GM18907 (cell line): ENCODE results near the gene SGK2.

Experiments
- ATAC-seq: cut with Tn5 transposase; IDR thresholded peaks from one replicate; pipeline ENCODE4 v1.9.1; 2021; ENCODE audit warnings: mild to moderate bottlenecking, moderate library complexity; ENCODE audit not compliant: unreplicated experiment

The SGK2 gene

GRCh38 chr20:43558412-43559146 is at the start of gene SGK2:
SGK2 (plus strand) TSS chr20:43559027; CDS start chr20:43566496, 7,469 bp downstream.
- ATAC-seq: no peak

GRCh38 chr20:43511879-43512278 is 46.9 kb upstream of the SGK2 start:
- no peak for ATAC-seq

DNA sequence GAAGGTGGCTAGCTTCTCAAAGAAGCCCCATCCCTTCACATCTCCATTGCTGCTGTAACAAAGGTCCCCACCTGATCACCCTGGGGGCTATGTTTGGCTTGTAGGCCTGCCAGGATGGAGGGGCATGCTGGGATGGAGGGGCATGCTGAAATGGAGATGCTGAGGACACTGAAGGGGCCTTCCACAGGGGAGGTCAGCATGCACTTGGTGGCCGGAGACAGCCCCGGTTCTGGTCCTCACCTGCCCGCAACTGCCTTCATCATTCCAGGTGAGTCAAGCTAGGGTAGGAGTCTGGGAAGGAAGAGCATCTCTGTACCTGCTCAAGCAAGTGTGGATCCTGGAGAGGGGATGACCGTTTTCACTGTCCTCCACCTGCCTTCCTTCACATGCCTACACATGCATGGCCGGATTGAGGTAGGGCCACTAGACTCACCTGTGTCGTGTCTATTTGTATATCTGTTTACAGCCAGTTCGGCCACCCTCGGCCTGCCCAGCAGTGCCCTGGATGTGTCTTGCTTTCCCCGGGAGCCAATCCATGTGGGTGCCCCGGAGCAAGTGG is 45.4 kb upstream of the SGK2 start:
- ATAC-seq: peak; percentile 10

DNA sequence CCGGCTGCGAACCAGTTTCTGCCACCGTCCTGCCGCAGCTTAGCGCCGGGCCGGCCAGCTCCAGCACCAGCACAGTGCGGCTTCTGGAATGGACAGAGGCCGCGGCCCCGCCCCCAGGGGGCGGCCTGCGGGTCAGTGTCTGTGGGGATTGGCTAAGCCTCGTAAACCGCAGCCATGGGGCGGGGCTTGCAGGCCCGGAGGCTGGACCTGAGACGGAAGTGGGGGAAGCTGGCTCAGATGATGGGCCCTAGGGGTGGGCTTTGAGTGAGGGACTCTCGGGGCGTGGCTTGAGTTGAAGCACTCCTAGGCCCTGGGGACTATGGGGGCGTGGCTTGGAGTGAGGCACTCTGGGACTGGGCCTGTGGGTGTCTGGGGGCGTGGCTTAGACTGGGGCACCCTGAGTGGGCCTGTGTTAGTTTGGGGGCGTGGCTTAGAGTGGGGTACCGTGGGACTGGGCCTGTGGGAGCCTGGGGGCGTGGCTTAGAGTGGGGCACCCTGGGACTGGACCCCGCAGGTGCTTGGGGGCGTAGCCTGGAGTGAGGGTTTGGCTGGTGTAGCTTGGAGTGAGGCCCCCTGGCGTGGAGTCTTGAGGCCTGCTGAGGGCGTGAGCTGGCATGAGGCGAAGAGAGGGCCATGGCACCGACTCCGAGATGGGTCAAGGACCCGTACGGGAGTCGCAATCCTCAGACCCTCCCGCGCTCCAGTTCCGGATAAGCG is 44.7 kb upstream of the SGK2 start:
- peak; percentile 84 for ATAC-seq

GRCh38 chr20:43514648-43514999 is 44.2 kb upstream of the SGK2 start:
- peak; percentile 20 for ATAC-seq

DNA sequence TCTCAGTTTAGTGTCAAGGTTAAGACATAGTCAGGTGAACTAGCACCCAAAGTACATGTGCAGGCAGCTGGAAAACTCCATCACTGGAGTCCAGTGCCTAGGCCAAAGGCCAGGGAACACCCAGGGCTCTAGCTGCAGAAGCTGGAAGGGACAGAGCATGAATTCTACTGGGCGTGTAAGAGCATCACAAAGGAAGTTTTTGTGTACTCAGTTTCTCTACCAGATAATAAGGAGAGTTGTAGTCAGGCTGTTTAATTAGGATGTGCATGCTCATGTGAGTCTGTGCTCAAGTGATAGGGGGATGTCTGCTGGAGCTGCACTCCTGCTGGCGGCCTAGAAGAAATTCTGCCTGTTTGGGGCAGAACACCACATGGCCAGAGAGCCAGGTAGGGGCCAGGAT is 43.2 kb upstream of the SGK2 start:
- no peak for ATAC-seq

- ATAC-seq: no peak
Observed at GRCh38 chr20:43516251-43516824, 42.5 kb upstream of the SGK2 start.

GRCh38 chr20:43520074-43520630 is 38.7 kb upstream of the SGK2 start:
- no peak for ATAC-seq

DNA sequence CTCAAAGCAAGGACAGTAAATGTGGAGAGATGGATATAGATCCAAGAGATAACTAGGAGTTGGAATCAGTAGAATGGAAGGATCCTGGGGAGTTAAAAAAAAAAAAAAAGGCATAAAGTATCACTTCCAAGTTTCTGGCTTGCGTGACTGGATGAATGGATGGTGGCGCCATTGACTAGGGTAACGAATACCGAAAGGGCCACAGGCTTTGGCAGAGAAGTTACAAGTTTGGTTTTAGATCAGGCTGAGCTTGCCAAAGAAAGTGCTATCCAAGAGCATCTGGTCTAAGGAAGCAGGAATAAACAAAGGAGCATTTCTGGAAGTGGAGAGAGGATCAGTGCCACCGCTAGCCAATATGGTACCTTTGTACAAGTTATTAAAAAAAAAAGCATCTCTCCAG is 33.8 kb upstream of the SGK2 start:
- no peak for ATAC-seq

- ATAC-seq: no peak
Observed at GRCh38 chr20:43528258-43528875, 30.5 kb upstream of the SGK2 start.

DNA sequence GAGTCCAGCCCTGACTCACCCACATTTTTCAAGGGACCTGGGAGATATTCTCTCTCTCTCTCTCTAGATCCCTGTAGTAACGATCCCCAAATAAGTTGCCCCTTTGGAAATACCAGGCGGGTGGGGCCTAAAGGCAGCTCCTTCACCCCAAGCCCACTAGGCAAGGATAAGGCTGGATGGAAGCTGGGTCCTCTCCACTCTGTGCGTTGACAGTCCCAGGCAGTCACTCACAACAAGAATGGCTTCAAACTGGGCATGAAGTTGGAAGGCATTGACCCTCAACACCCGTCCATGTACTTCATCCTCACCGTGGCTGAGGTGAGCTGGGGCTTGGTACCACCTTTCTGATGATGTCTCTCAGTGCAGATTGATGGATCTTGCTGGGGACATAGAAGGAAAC is 29.8 kb upstream of the SGK2 start:
- no peak for ATAC-seq

DNA sequence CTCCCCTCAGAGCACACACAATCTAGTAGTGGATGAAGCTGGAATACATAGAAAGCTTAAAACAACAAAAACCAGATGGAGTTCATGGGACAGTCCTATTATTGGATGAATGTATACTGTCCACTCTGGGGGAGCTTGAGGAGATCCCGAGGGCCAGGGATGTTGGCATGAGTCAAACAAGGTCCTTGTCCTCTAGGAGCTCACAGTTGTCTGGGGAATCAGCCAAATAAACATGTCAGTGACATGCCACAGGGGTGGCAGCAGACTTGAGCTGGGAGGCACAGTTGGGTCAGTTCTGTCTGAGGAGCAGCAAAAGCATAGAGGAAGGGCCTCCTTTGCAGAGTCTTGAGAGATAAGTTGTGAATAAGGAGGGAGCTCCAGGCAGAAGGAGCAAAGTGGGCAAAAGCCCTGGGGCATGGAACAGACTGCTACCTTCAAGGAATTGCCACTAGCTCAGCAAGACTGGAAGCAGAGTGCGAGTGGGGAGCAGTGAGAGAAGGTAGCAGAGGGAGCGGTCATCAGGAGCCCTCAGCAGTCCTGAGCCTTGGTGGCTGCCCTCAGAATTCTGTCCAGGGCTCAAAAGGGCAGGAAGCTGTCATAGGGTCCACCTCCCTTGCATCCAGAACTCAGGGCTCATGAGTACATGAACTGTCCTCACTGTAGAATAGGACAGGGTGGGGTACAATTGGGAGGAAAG is 29.2 kb upstream of the SGK2 start:
- ATAC-seq: no peak

- no peak for ATAC-seq
Observed at GRCh38 chr20:43530321-43531090, 28.3 kb upstream of the SGK2 start.

DNA sequence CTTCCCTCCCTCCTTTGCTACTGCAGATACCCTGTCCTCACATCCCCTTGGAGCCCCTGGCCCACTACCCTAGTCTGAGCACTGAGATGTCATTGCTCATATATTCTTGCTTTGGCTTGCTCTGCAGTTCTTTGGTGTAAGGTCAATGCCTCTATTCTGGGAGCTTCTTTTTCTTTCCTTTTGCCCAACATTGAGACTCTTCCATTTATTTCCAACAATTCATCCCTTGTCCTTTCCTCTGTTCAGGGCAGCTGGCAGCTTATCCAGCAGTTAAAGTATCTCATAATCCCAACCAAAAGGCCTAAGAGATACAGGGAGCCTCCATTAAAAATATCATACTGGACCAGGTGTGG is 27.8 kb upstream of the SGK2 start:
- no peak for ATAC-seq

DNA sequence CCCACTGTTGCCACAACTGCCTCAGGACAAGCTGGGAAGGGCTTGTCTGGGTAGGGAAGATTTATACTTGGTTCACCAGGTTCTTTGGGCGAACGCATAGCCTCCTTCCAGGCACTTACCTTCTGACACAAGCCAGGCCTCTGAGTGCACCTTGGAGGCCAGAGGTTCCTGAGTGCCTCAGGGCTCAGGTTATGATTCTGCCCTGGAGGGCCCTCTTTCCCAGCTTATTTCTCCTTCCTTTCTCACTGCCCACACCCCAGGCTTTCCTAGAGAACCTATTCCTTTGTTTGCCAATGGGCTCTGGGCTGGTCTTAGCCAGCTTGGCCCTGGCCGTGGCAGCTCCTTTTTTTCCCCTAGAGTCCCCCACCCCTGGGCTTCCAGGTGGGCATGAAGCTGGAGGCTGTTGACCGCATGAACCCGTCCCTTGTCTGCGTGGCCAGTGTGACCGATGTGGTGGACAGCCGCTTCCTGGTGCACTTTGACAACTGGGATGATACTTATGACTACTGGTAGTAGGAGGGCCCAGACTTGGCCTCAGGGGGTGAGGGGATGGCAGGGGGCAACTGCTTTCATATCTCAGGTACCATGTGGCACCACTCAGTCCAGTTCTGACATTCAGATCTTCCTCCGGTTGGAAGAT is 26.3 kb upstream of the SGK2 start:
- ATAC-seq: no peak

- no peak for ATAC-seq
Observed at GRCh38 chr20:43533060-43533459, 25.8 kb upstream of the SGK2 start.

DNA sequence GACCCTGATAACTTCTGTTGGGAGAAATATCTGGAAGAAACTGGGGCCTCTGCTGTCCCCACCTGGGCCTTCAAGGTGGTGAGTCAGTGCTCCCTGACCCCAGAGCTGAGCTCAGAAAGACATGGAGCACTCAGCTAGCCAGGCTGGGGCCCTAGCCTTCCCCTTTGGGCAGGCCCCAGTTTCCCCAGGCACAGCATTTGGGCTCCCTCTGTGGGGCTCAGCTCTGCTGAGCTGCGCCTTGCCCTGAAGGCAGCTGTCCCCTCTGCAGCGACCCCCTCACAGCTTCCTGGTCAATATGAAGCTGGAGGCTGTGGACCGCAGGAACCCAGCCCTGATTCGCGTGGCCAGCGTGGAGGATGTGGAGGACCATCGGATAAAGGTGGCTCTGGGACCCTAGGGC is 24.8 kb upstream of the SGK2 start:
- ATAC-seq: no peak

DNA sequence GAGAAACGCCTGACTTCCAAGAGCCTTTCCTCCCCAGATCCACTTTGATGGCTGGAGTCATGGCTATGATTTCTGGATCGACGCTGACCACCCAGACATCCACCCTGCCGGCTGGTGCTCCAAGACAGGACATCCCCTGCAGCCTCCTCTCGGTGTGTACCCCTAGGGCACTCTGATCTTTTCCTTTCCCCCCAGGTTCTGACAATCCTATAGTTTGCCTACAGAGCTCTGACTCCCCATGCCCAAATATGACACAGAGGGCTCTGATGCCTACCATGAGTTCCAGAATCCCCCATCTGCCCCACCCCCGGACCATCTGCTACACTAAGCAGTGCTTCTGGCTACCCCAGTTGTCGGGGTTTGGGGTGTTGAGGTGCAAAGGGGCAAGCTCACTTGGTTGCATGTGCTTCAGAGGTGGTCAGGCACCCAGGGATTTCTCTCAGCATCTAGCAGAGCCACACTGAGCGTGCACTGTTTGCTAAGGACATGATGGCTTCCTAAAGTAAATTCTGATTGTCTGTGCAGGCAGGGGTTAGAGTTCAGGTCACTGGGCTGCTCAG is 24.0 kb upstream of the SGK2 start:
- no peak for ATAC-seq

- no peak for ATAC-seq
Observed at GRCh38 chr20:43535370-43536004, 23.3 kb upstream of the SGK2 start.
